ENCODE results near the gene INAFM2.

INAFM2 gene

DNA sequence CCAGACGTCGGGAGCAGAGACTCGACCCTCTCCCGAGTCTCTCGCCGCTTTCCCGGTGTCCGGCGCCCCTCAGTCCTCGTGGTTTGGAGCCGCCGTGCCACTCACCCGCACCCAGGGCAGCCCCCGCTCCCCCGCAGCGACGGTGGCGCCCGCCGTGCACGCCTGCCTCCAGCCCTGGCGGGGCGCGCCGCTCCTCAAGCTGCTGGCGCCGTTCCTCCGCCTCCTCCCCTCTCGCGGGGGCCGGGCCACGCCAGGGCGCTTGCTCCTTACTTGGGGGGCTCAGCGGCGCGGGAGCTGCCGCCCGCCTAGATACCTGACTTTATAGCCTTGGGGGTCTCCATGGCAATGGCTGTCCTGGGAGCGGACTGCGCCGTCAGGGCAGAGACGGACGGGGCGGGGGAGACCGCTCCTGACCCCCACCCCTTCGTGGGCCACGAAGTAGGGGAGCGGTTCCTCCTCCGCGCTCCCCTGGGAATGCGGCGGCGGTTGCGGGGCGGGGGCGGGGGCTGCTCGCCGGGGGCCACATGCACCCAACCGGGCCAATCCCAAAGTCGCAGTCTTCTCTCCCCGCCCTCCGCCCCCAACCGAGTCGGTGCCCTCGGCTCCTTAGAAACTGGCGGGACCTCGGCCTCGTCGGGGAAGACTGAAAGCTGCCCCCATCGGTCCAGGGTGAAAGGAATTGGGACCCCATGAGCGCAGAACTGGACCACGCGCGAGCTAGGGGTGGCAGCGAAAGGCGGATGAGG, 40.5 kb upstream of the INAFM2 start, which contains the start of gene ANKRD63:
TSS of gene ANKRD63 (minus strand) at position 196 of the 746 bp plus-strand sequence. CDS start 478 bp downstream, outside the sequence.
- no peak for DNase-seq
- Histone ChIP-seq H3K27ac (ENCODE audit: low read length) (no peak within 1 kb of the TSS), H2AFZ (ENCODE audit: low read length) (peak within 1 kb of the TSS; percentile 81), H4K20me1 (ENCODE audit: insufficient read depth, low read length) (no peaks in the 10 kb centered on the region), H3F3A (ENCODE audit: insufficient read depth, low read length) (no peaks in the 10 kb centered on the region), H3K4me2 (ENCODE audit: low read depth, low read length) (peak within 1 kb of the TSS; percentile 96), H3K9ac (ENCODE audit: low read length) (peak within 1 kb of the TSS; percentile 10; the same call in 1 of the 2 replicates), H3K4me1 (ENCODE audit: low read length) (no peaks in the 10 kb centered on the region), H3K27me3 (replicated peaks; ENCODE audit: insufficient read depth, low read length) (peaks cover 45% of the 10 kb centered on the region), H3K9me3 (replicated peaks; ENCODE audit: insufficient read depth, low read length) (no peaks in the 10 kb centered on the region), H3K4me3 (ENCODE audit: low read length) (peak within 1 kb of the TSS; percentile 64), H3K36me3 (replicated peaks; ENCODE audit: insufficient read depth, low read length) (no peaks in the 10 kb centered on the region), H3K79me2 (ENCODE audit: low read length) (no peaks in the 10 kb centered on the region), H3K9me2 (replicated peaks; ENCODE audit: insufficient read depth, low read length) (no peaks in the 10 kb centered on the region)
- TF ChIP-seq CTCF (IDR thresholded peaks at IDR 0.05; ENCODE audit: low read length), result no peak
- no peak for TF ChIP-seq EZH2phosphoT487 (IDR thresholded peaks at IDR 0.05; ENCODE audit: low read length)
- TF ChIP-seq EZH2 (optimal IDR thresholded peaks at IDR 0.05; ENCODE audit: low read depth, low read length), result no peak

DNA sequence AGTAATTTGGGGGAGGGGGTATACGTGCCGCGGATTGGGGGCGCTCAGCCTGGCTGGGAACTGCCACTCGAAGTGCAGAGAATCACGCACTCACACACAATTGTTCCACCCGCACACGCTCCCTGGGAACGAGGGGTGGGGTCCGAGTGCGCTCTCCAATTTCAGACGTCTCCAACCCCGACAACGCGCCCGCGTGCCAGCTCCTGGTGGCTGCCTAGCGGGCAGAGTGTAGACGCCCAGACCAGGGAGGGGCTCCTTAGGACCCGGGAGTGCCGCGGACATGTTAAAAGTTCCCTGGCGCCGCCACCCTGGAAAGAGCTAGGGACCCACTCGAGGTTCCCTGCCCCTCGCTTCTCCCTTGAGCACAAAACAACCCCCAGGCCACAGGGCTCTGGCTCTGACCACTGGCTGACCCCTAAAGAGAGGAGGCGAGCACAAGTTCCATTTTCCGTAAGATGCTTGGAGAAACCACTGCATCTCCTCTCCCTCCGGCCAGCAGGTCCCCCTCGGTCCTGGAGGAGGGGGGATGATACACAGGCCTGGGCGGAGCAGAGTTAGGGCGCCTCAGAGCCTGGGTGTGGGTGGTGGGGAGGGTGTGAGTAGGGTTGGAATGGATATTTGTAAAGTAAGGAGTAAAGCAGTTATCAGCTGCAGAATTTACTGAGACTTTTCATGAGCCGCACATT, 39.7 kb upstream of the INAFM2 start:
- Histone ChIP-seq H3K4me3 (ENCODE audit: low read length) (no peak overlapping the region), H3K9ac (ENCODE audit: low read length) (no peak overlapping the region), H3K4me1 (ENCODE audit: low read length) (no peaks in the 10 kb centered on the region), H3K4me2 (ENCODE audit: low read depth, low read length) (no peak overlapping the region), H3F3A (ENCODE audit: insufficient read depth, low read length) (no peaks in the 10 kb centered on the region), H3K9me3 (replicated peaks; ENCODE audit: insufficient read depth, low read length) (no peaks in the 10 kb centered on the region), H3K79me2 (ENCODE audit: low read length) (no peaks in the 10 kb centered on the region), H3K9me2 (replicated peaks; ENCODE audit: insufficient read depth, low read length) (no peaks in the 10 kb centered on the region), H3K36me3 (replicated peaks; ENCODE audit: insufficient read depth, low read length) (no peaks in the 10 kb centered on the region), H3K27ac (ENCODE audit: low read length) (no peak overlapping the region), H2AFZ (ENCODE audit: low read length) (no peak overlapping the region), H3K27me3 (replicated peaks; ENCODE audit: insufficient read depth, low read length) (peaks cover 40% of the 10 kb centered on the region), H4K20me1 (ENCODE audit: insufficient read depth, low read length) (no peaks in the 10 kb centered on the region)
- DNase-seq, result no peak
- TF ChIP-seq EZH2phosphoT487 (IDR thresholded peaks at IDR 0.05; ENCODE audit: low read length), result no peak
- no peak for TF ChIP-seq EZH2 (optimal IDR thresholded peaks at IDR 0.05; ENCODE audit: low read depth, low read length)
- TF ChIP-seq CTCF (IDR thresholded peaks at IDR 0.05; ENCODE audit: low read length), result no peak

GRCh38 chr15:40285151-40285550, 38.3 kb upstream of the INAFM2 start:
- Histone ChIP-seq H3K4me3 (ENCODE audit: low read length) (no peak overlapping the region), H3K79me2 (ENCODE audit: low read length) (no peaks in the 10 kb centered on the region), H3K27me3 (replicated peaks; ENCODE audit: insufficient read depth, low read length) (peaks cover 32% of the 10 kb centered on the region), H3K9me2 (replicated peaks; ENCODE audit: insufficient read depth, low read length) (no peaks in the 10 kb centered on the region), H2AFZ (ENCODE audit: low read length) (no peak overlapping the region), H3K27ac (ENCODE audit: low read length) (no peak overlapping the region), H3K4me1 (ENCODE audit: low read length) (no peaks in the 10 kb centered on the region), H4K20me1 (ENCODE audit: insufficient read depth, low read length) (no peaks in the 10 kb centered on the region), H3K4me2 (ENCODE audit: low read depth, low read length) (no peak overlapping the region), H3K36me3 (replicated peaks; ENCODE audit: insufficient read depth, low read length) (no peaks in the 10 kb centered on the region), H3F3A (ENCODE audit: insufficient read depth, low read length) (no peaks in the 10 kb centered on the region), H3K9me3 (replicated peaks; ENCODE audit: insufficient read depth, low read length) (no peaks in the 10 kb centered on the region), H3K9ac (ENCODE audit: low read length) (no peak overlapping the region)
- TF ChIP-seq EZH2phosphoT487 (IDR thresholded peaks at IDR 0.05; ENCODE audit: low read length) (no peak), CTCF (IDR thresholded peaks at IDR 0.05; ENCODE audit: low read length) (no peak), EZH2 (optimal IDR thresholded peaks at IDR 0.05; ENCODE audit: low read depth, low read length) (no peak)
- DNase-seq, result no peak
